ENCODE results near the gene TBX1.
"Not testable (repeated sequence)": the region's sequence is repeated elsewhere in the genome, so short reads cannot be mapped to it uniquely, and the experiment has no call there.

The TBX1 gene

DNA sequence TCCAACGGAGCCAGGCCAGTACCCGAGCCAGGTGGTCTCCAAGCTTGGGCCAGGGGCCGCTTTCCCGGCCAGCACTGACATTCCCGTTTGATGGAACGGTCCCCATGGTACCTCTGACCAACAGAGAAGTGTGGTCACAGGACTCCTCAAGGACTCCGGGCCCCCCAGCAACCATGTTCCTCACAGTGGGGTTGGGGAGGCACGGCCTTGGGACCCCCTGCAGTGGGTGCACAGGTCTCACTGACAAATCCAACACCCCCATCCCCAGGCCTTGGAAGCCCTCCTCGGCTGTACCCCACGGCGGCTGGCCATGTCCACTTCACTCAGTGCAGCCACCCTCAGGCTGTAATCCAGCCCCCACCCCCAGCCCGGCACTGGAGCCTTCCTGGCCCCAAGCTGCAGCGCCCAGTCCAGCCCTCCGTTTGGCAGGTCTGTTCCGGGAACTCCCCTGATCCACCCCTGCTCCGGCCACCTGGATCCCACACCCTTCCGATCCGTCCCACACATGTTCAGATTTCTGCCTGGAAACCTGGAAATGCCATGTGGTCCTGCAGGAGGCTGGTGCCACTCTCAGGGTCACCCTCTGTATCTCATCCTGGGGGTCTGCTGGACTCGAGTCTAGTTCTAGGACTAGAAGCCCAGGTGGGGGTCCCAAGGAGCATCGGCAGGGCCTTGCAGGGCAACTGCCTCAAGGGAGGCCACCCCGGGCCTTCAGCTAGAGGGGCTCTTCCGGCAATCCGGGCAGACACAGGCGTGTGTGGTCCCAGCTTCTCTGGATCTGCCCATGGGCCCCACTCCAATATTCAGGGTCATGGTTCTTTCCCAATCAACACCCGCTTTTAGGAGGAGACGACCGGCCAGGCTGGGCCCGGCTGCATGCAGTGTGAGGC lies 26.6 kb downstream of the TBX1 start:
- no peak for DNase-seq

DNA sequence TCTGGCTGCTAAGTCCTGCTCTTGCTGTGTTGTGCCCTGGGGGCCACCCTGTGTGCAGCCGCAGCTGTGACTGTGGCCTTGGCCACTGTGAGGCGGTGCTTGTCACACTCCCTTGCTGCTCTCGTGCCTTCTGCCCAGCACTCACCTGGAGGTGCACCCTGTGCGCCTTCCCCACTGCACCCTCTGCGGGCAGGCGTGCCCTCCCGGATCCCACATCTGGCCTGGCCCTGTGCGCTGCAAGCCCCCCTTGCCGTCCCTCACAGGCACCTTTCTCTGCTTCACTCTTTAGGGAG lies 27.2 kb downstream of the TBX1 start:
- no peak for DNase-seq

DNA sequence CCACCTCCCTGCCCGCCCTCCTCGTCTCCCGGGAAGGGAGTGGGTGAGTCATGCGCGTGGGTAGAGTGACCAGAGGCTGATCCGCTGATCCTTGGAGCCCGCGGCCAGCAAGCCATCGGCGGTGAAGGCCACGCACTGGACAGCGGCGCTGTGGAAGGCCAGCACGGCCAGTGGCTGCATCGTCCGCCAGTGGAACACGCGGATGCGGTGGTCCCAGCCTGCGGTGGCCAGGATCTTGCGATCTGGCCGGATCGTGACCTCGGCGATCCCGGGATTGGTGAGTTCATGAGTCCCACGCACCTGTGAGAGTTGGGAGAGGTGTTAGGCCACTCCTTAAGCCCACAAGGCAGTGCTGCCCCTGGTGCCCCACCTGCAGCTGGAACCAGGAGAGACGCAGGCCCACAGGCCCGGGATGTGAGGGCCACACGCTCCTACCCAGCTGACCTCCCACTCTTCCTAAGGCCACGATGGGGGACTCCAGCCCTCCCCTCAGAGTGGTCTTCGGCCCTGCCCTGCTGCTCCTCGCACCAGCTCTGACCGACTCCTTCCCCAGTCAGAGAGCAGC lies 28.2 kb downstream of the TBX1 start:
- no peak for DNase-seq

DNA sequence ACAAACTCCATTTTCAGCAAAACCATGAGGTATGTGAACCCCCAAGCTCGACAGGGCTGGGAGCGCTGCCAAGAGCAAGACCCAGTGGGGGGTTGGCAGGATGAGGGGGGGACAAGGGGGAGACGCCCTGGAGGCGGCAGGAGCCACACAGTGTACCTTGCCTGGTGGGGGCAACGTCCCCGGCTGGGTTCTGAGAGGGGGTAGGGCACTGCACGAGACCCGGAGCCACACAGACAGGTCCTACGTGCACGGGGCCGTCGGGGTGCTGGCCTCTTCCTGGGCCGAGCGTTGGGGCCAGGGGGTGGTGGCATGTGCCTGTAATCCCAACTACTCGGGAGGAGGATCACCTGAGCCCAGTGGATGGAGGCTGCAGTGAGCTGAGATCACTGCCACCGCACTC lies 28.8 kb downstream of the TBX1 start:
- no peak for DNase-seq

DNA sequence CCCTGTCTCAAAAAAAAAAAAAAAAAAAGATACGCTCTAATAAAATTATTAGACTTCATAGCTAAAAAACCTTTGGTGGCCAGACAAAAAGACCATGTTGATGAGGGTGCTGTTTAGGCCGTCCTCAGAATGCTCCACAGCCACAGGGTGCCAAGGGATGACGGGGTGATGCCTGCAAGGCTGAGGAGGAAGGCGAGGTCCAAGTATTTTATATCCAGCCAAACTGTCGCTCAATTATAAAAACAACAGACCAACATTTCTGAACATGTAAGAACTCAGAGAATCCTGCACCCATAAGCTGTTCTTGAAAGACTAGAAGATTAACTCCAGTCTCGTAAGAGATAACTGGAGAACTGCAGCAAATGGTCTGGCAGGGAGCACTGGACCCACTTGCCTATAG lies 29.2 kb downstream of the TBX1 start:
- DNase-seq: no peak

DNA sequence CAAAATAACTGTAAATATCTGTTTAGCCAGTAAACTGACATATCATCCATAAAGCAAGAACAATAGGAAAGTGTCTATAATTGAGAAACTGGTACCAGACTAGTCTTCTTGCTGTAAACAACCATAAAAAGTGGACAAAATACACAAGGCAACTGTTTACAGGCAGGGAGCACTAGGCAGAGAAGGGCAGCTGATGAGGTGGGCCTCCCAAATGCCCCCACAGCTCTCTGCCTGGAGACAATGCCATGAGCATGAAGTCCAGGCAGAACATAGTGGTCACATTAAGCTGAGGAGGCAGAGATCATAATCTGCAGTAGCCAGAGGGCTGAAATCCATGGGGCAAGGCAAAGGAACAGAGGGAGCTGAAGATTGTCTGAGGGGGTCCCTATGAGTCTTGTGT lies 30.7 kb downstream of the TBX1 start:
- no peak for DNase-seq

DNA sequence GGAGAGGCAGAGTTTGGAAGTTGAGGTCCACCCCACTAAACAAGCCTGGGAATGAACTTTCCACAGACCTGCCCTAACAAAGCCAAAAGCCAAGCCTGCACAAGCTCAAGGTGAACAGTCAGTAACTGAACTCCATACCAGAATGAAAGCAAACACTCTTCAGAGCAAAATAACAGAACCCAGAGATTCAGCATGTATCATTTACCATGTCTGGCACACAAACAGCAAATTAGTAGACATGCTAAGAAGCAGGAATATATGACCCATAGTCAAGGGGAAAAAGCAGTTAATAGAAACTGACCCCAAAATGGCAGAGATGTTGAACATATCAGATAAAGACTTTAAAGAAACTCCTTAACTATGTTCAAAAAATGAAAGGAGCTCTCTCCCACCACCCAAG lies 31.3 kb downstream of the TBX1 start:
- DNase-seq: no peak

DNA sequence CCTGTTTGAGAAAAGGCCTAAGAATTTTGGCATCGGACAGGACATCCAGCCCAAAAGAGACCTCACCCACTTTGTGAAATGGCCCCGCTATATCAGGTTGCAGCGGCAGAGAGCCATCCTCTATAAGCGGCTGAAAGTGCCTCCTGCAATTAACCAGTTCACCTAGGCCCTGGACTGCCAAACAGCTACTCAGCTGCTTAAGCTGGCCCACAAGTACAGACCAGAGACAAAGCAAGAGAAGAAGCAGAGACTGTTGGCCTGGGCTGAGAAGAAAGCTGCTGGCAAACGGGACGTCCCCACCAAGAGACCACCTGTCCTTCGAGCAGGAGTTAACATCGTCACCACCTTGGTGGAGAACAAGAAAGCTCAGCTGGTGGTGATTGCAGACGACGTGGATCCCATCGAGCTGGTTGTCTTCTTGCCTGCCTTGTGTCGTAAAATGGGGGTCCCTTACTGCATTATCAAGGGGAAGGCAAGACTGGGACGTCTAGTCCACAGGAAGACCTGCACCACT lies 31.9 kb downstream of the TBX1 start:
- DNase-seq: not testable (repeated sequence)

DNA sequence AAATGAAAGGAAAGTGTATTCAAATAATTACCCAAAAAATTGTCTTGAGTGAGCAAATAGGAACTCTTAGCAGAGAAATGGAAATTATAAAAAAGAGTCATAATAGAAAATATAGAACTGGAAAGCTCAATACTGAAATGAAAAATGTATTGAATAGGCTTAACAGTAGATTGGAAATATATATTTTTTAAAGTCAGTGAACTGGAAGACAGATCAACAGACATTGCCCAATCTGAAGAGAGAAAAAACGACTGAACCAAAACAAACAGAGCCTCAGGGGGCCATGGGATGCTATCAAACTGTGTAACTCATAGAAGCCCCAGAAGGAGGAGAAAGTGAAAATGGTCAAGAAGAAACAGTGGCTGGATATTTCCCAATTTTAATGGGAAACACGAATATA lies 32.6 kb downstream of the TBX1 start:
- no peak for DNase-seq

DNA sequence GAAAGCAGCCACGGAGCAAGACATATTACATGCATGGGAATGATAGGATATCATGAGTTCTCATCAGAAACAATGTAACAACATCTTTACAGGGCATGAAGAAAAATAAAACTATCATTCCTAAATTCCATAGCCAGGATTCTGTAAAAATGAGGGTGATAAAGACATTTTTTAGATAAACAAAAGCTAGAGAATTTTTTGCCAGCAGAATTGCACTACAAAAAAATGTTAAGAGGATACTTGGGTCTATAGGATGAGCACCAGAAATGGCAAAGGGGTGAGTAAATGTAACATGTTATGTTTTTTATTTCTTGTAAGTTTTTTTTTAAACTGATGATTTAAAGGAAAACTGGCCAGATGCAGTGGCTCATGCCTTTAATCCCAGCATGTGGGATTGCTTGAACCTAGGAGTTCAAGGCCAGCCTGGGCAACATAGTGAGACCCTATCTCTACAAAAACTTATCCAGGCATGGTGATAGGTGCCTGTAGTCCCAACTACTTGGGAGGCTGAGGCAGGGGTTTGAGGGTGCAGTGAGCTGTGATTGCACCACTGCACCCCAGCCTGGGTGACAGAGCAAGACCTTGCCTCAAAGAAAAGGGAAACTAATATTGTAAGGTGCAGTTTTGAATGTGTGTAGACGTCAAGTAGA lies 33.2 kb downstream of the TBX1 start:
- no peak for DNase-seq

DNA sequence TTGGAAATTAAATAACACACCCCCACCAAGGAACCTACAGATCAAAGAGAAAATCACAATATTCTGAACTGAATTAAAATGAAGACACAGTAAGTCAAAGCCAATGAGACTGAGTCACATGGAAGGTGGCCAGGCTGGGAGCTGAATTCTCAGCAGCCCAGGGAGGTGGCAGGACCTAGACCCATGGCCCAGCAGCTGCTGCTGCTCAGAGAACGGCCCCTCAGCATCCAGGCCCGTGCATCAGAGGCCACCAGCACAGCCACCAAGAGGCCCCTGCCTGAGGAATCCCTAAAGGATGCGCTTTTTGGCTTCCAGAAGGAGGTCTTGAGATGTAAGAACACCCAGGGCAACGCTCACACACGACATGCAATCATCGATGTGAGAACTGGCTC lies 35.0 kb downstream of the TBX1 start:
- no peak for DNase-seq

DNA sequence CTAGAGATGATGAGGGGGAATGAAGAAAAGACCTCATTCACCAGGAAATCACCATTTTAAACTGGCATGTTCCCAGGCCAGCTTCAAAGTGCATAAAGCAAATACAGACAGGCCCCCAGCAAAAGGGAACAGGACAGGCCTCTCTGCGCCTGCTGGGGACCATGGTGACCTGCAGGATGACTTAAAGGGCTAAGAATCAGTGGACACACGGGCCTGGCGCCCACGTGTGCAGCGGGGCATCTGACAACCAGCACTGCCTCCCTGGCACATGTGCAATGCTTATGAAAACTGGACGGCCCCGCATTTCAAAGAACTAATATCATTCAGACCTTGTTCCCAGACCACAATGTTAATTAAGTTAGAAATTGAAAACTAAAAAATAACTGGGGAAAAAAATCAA lies 35.6 kb downstream of the TBX1 start:
- no peak for DNase-seq

DNA sequence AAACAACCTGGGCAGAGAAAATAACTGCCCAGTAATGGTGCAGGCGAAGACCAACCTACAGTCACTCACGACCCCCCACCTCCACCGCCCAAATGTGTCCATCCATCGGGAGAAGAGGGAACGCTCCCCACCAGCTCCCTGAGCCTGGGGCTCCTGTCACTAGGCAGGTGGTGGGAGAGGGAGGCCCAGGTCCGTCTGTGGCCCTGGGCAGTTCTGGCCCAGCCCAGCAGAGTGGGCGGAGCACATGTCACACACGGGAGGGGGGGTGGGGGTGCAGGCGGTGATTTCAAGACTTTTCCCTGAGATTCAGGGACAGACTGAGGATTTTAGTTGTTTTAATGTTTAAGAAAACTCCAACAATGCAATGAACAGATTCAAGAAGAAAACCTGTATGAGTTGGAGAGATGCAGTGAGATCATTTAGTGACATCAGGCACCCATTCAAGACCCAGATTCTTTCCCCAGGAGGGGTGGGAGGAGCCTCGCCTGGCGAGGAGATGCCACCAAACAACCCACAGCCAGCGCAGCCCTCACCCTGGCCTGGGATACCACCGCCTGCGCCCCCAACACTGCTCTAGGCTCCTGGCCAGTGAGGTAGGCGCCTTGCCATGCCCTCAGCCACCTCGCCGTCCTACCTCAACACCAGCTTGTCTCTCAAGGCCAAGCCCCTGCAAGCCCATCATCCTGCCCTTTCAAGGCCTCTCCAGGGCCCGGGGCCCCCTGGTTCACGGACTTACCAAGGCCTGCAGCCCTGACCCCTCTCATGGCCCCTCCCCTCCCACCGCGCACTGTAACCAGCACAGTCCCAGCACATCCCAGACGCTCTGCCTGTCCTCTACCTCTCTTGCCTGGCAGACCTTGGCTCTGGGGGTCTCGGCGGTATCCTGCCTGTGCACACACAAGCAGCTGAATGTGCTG lies 36.8 kb downstream of the TBX1 start:
- DNase-seq: no peak

DNA sequence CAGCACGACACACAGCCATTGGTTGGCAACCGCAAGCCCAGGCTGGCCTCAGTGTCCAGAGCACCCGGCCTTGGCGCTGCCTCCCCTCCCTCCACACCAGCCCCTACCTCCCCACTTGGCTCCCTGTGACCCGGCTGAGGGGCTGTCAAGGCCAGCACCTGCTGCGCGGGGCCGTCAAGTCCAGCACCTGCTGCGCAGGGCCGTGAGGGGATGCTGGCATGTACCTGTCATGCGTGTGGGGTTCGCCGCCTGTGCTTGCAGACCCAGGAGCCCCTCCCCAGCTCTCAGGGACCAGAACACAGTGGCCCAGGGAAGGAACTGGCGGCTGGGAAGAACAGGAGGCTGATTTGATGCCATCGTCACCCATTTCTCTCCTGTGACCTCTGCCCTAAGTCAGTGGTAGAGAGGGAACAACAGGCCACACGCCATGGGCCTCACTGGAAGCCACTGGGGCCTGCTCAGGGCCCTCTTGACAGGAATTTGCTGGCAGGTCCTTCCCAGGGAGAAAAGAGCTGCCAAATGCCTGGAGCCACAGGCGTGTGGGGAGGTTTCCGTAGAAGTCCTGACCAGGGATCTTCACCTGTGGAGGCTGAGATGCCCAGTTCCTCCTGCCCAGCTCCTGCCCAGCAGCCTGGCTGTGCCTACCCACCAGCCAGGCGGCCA lies 37.6 kb downstream of the TBX1 start:
- DNase-seq: no peak

DNA sequence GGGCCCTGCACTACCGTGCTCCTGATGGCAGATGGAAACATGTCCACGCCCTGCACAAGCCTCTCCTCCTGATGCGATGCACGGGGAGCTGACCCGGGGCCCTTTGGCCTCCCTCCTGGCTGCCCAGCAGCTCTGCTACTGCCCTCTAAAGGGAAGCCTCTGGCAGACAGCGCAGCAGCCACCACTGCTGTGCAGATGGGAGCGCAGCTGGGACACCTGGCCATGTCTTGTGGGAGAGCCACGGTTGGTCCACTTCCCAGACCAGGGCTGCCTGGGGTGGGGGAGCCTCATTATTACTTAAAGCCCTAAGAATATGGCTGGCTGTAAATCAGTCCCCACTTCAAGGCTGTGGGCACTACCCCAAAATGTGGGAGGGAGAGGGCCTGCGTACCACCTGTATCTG lies 38.3 kb downstream of the TBX1 start:
- no peak for DNase-seq

DNA sequence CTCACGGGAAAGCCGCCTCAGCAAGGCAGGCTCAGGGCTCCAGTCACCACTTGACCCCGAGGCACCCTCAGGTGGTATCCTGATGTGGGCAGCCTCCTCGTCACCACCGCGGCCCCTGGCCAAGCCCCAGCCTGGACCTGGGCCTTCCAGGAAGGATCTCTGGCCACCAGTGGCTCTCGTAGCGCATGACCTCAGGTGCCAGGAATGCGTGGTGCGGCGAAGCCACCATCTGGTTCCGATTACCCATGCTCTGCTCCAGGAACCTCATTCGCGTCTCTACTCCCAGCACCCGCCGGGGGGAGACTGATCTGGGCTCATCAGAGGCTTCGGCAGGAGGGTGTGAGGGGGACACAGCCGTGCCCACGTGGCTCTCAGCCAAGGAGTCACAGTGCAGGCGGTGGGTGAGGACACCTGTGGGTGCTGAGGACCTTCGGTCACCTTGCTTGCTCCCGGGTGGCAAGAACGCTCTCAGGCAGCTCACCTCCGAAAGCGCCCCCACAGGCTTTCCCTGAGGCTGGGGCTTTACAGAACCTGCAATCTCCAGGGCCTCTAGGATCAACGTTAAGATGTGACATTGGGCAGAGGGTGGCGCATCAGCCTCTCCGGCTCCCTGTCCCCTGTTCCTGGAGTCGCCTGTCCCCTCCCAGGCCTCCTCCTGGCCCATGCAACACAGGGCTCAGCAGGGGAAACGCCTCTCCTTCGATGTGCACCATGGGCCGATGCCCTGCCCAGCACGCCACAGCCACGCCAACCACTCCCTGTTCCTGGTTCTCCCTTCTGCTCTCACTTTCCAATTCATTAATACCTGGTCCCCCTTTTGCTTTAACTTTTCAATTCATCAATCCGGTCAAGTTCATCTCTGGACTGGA lies 39.0 kb downstream of the TBX1 start:
- no peak for DNase-seq

DNA sequence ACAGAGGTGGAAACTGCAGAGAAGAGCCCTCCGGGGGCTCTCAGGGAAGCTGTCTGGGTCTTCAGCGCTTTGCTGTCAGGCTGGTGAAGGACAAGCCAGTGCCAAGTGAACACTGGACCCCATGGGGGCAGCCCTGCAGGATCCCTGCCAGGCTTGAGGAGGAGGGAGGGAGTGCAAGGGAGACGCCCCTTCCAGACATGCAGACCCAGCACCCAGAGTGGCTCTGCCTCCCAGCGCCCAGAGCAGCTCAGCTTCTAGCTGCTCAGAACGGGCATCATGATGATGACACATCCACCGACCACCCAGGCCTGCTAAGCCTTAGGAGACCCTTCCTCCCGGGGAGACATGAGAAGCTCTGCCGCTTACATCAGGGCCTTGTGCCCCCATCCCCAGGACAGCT lies 39.7 kb downstream of the TBX1 start:
- DNase-seq: no peak

DNA sequence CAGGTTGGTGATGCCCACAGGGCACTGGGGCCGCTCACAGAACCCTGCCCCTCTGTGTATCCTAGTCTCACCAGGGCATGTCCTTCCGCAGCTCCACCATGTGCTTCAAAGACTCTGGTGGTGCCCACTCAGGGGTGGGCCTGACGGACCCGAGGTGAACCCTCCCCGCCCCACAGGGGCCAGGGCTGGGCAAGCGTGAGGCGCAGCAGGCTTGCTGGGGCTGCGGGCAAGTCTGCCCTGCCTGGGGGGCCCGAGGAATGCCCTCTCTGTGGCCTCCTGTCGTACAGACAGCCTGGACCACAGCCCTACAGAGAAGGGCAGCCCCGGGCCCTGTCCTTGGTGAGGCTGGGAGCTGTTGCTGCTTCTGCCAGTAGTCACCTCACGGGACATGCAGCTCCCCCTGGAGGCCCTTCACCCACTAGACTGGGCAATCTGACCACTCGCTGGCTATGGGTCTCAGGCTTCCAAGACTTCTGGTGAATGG lies 40.2 kb downstream of the TBX1 start:
- peak in 1 of 2 experiments; percentile 3 for DNase-seq

DNA sequence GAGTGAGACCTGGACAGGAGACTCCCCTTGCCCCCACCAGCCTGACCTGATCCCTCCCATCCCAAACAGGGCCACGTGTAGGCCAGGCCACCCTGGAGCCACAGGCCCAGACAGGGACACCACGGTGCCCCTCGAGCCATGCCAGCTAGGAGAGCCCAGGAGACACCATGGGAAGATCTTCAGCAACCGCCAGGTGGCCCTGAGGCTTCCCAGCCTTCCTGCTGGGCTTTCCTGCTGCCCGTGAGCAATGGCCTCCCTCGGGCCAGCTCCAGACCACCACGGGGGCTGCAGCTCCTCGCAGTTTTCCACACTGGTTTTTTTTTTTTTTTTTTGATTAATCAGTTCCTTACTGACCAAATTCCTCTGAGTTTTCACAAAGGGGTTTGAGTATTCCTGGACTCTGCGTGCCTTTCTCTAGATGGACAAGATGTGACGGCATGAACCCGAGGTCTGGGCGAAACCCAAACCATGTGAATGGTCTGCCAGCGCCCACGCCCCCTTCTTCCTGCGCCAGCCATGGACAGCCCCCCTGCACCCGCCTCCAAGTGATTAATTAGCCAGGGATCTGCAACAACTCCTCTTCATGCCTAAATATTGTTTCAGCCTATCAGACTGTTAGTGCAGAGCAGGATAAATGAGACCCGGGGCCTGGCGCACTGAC lies 40.9 kb downstream of the TBX1 start:
- no peak for DNase-seq

DNA sequence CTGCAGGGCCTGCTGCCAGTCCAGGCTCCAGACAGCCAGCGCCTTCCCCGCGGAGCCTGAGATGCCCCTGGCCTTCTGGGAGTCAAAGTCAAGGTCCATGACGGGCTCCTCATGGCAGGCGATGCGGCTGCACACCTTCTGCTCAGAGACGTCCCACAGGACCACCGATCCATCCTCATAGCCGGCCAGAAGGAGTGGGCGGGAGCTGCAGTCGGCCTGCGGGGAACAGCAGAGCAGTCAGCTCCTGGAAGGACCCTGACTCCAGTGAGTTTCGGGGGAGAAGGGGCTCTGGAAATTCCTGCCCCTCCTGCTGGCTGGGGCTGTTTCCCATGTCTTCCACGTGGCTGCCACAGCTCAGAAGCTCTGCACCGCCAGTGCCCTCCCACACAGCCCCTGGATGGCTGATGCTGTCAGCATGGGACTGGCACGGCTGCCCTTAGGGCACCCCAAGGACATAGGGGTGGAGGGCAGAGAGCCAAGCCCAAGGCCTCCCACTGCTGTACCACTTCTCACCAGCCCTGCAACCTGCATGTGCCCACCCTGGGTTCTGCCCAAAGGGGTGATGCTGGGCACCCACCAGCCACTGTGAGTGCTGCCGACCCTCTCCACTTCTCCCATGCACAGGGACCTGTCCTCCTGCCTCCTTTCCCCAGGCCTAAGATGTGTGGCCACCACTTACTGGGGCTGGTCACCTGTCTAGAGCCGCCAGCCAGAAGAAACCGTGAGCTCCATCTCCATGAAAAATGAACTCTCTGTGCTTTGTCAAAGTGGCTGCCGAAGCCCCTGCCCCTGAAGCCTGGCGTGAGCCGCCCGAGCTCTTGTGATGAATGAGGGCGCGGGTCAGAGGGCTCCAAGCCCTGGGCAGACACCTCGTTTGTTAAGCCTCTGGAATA lies 41.7 kb downstream of the TBX1 start:
- DNase-seq: no peak
